MM.1S (cell line): ENCODE results near the gene ATP2B1.

Experiments
- DNase-seq: peaks from one replicate; pipeline ENCODE4 v3.0.0-alpha.2; 2015
- H2AFZ ChIP-seq: fragments of 300-600 bp; sonication (generic); 2 replicates; pipeline ENCODE4 v1.6.0; 2016; ENCODE audit warnings: antibody characterized with exemption, low read length
- H3F3A ChIP-seq: fragments of 300-600 bp; sonication (generic); 2 replicates; pipeline ENCODE4 v1.6.1; 2016; ENCODE audit warnings: mild to moderate bottlenecking, antibody characterized with exemption, low read length, moderate library complexity, mixed read lengths; ENCODE audit not compliant: insufficient read depth
- H3K27ac ChIP-seq: fragments of 300-600 bp; sonication (generic); 2 replicates; pipeline ENCODE4 v1.5.1; 2016; ENCODE audit warnings: mild to moderate bottlenecking, low read length
- H3K27me3 ChIP-seq: fragments of 300-600 bp; sonication (generic); replicated peaks from 2 replicates; pipeline ENCODE4 v1.6.0; 2016; ENCODE audit warnings: low read length; ENCODE audit not compliant: insufficient read depth
- H3K36me3 ChIP-seq: fragments of 300-600 bp; sonication (generic); replicated peaks from 2 replicates; pipeline ENCODE4 v1.6.1; 2016; ENCODE audit warnings: mild to moderate bottlenecking, low read length, mixed read lengths; ENCODE audit not compliant: insufficient read depth
- H3K4me1 ChIP-seq: fragments of 300-600 bp; sonication (generic); 2 replicates; pipeline ENCODE4 v1.6.1; 2016; ENCODE audit warnings: low read length, mixed read lengths
- H3K4me2 ChIP-seq: fragments of 300-600 bp; sonication (generic); 2 replicates; pipeline ENCODE4 v1.6.0; 2016; ENCODE audit warnings: low read depth, low read length
- H3K4me3 ChIP-seq: fragments of 300-600 bp; sonication (generic); 2 replicates; pipeline ENCODE4 v1.5.1; 2016; ENCODE audit warnings: low read length, mixed read lengths
- H3K79me2 ChIP-seq: fragments of 300-600 bp; sonication (generic); 2 replicates; pipeline ENCODE4 v1.6.1; 2016; ENCODE audit warnings: mixed run types, low read length, mixed read lengths
- H3K9ac ChIP-seq: fragments of 300-600 bp; sonication (generic); 2 replicates; pipeline ENCODE4 v1.6.1; 2016; ENCODE audit warnings: low read length, mixed read lengths
- H3K9me2 ChIP-seq: fragments of 300-600 bp; sonication (generic); replicated peaks from 2 replicates; pipeline ENCODE4 v1.6.1; 2016; ENCODE audit warnings: mild to moderate bottlenecking, low read length, mixed read lengths; ENCODE audit not compliant: insufficient read depth
- H3K9me3 ChIP-seq: fragments of 300-600 bp; sonication (generic); replicated peaks from 2 replicates; pipeline ENCODE4 v1.6.1; 2016; ENCODE audit warnings: mild to moderate bottlenecking, low read length, mixed read lengths; ENCODE audit not compliant: insufficient read depth
- H4K20me1 ChIP-seq: fragments of 300-600 bp; sonication (generic); 2 replicates; pipeline ENCODE4 v1.6.1; 2016; ENCODE audit warnings: mild to moderate bottlenecking, low read length, moderate library complexity, mixed read lengths; ENCODE audit not compliant: insufficient read depth
- EZH2 ChIP-seq: fragments of 300-600 bp; sonication (generic); optimal IDR thresholded peaks from 2 replicates; pipeline ENCODE3; 2017; ENCODE audit warnings: low read depth, mild to moderate bottlenecking, antibody characterized with exemption, low read length, mixed read lengths
- EZH2phosphoT487 ChIP-seq: fragments of 300-600 bp; sonication (generic); IDR thresholded peaks from 2 replicates; pipeline ENCODE4 v1.6.1; 2018; ENCODE audit warnings: antibody characterized with exemption, low read length
- TF ChIP-seq, protein P1 (sequence below): fragments of 300-600 bp; sonication (generic); IDR thresholded peaks from 2 replicates; pipeline ENCODE4 v1.5.1; 2016; ENCODE audit warnings: antibody characterized with exemption, low read length, mixed read lengths

Gene ATP2B1

DNA sequence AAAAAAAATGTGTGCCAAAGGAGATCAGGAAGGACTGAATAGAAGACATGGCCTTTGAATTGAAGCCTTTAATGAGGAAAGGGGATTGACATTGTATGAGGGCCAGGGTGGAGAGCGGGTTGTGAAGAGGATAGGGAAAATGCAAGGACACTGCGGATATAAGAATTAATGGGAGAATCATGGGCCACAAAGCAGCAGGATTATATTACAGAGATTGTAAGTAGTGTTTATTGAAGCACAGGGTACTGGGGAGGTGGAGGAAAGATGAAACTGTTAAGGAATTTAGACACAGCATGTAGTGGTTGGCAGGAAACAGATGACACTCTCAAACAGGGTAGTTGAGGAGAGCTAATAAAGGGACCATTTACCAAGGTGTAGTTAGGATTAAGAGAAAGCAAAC lies 166.4 kb downstream of the ATP2B1 start:
- Histone ChIP-seq H3K36me3 (no peaks in the 10 kb centered on the region), H3K9me2 (no peaks in the 10 kb centered on the region), H3K27ac (no peak overlapping the region), H3K4me1 (no peaks in the 10 kb centered on the region), H3K9ac (no peak overlapping the region), H3K79me2 (no peaks in the 10 kb centered on the region), H3K4me2 (no peak overlapping the region), H3K4me3 (no peak overlapping the region), H4K20me1 (no peaks in the 10 kb centered on the region), H3K27me3 (no peaks in the 10 kb centered on the region), H3F3A (no peaks in the 10 kb centered on the region), H3K9me3 (no peaks in the 10 kb centered on the region), H2AFZ (no peak overlapping the region)
- no peak for DNase-seq
- TF ChIP-seq, protein P1, sequence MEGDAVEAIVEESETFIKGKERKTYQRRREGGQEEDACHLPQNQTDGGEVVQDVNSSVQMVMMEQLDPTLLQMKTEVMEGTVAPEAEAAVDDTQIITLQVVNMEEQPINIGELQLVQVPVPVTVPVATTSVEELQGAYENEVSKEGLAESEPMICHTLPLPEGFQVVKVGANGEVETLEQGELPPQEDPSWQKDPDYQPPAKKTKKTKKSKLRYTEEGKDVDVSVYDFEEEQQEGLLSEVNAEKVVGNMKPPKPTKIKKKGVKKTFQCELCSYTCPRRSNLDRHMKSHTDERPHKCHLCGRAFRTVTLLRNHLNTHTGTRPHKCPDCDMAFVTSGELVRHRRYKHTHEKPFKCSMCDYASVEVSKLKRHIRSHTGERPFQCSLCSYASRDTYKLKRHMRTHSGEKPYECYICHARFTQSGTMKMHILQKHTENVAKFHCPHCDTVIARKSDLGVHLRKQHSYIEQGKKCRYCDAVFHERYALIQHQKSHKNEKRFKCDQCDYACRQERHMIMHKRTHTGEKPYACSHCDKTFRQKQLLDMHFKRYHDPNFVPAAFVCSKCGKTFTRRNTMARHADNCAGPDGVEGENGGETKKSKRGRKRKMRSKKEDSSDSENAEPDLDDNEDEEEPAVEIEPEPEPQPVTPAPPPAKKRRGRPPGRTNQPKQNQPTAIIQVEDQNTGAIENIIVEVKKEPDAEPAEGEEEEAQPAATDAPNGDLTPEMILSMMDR, result no peak
- TF ChIP-seq EZH2 (no peak), EZH2phosphoT487 (no peak)

DNA sequence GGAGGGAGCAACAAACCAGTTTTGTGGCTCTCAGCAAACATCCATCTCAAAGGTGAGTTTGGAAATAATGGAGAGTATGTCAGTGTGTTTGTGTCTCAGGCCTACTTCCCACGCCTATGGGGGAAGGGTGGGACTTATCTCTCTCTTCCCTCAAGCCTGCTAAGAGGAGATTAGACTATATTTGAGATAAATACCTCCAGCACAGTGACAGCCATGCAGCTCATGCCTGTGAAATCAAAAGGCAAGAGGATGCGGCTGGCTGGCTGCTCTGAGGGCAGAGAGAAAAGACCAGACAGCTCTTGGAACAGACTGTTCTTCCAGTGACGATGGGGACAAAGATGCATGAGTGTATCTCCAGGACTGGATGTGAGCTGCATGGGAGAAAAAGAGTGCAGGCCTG lies 168.1 kb downstream of the ATP2B1 start:
- H3F3A ChIP-seq, result no peaks in the 10 kb centered on the region
- TF ChIP-seq, protein P1, result no peak
- TF ChIP-seq EZH2phosphoT487, result no peak
- no peak for TF ChIP-seq EZH2
- H3K36me3 ChIP-seq, result no peaks in the 10 kb centered on the region
- H3K27ac ChIP-seq, result no peak overlapping the region
- H3K4me2 ChIP-seq, result no peak overlapping the region
- H3K9me2 ChIP-seq, result no peaks in the 10 kb centered on the region
- H4K20me1 ChIP-seq, result no peaks in the 10 kb centered on the region
- no peak overlapping the region for H2AFZ ChIP-seq
- H3K9me3 ChIP-seq, result no peaks in the 10 kb centered on the region
- H3K4me3 ChIP-seq, result no peak overlapping the region
- no peak for DNase-seq
- H3K27me3 ChIP-seq, result no peaks in the 10 kb centered on the region
- H3K79me2 ChIP-seq, result no peaks in the 10 kb centered on the region
- H3K9ac ChIP-seq, result no peak overlapping the region
- no peaks in the 10 kb centered on the region for H3K4me1 ChIP-seq

DNA sequence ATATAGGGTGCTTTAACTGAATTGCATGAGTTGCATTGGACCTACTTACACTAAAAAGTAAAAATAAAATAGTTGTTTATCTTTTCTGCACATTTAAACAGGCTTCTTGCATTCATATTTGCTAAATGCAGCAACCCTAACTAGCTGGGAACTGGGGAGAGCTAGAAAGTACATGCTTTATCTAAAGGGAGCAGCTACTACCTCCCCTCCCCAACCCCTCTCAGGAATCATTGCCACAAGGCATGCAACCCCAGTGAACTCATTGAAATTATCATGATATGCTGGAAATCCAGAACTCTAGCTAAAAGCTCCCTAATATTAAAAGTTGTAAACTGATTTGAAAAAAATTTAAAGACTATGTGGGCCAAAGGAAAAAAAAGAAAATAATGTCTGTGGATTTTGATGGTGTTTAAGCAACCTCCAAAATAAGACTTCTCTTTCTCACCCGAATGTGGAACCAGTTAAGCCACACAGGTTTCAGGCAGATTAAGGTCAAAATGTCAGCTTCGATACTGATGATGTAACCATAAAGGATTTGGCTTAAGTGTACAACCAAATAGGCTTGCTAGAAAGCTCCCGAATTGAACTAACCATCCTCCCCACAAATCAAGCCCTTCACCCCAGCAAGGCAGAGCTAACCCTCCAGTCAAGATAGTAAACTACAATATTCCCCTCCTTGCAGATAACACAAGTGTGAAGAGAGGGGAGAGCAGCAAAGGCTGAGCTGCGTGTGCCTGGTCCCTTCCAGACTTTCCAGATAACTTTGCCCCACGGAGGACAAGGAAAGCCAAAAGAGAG lies 169.0 kb downstream of the ATP2B1 start:
- no peak overlapping the region for H3K9ac ChIP-seq
- H3K27ac ChIP-seq, result no peak overlapping the region
- no peaks in the 10 kb centered on the region for H3K4me1 ChIP-seq
- no peaks in the 10 kb centered on the region for H3F3A ChIP-seq
- H3K4me2 ChIP-seq, result no peak overlapping the region
- H3K9me3 ChIP-seq, result no peaks in the 10 kb centered on the region
- no peaks in the 10 kb centered on the region for H3K79me2 ChIP-seq
- H2AFZ ChIP-seq, result no peak overlapping the region
- H3K9me2 ChIP-seq, result no peaks in the 10 kb centered on the region
- no peaks in the 10 kb centered on the region for H3K36me3 ChIP-seq
- TF ChIP-seq EZH2, result no peak
- no peak for TF ChIP-seq EZH2phosphoT487
- TF ChIP-seq, protein P1, result no peak
- H3K27me3 ChIP-seq, result no peaks in the 10 kb centered on the region
- H3K4me3 ChIP-seq, result no peak overlapping the region
- no peaks in the 10 kb centered on the region for H4K20me1 ChIP-seq
- no peak for DNase-seq
